GM10248 (cell line): ENCODE data around the gene KLHL21.

Source experiments
- CTCF ChIA-PET: fragments of 300-600 bp; sonication (Branson Sonifier 250); formaldehyde crosslinking; extraction: SDS; loops from one replicate; lab custom pipeline; 2021; ENCODE audit warnings: antibody characterized with exemption; lab: Yijun Ruan, JAX
- POLR2A ChIA-PET: fragments of 350-650 bp; sonication (Branson Sonifier 250); formaldehyde crosslinking; extraction: SDS; loops from one replicate; lab custom pipeline; 2020; ENCODE audit warnings: antibody characterized with exemption; lab: Yijun Ruan, JAX
- DNase-seq: peaks from one replicate; pipeline ENCODE4 v3.0.0; 2012; ENCODE audit errors: extremely low spot score
- TF ChIP-seq, protein P1 (sequence below): IDR thresholded peaks from 2 replicates; pipeline ENCODE4 v1.5.1; 2012; ENCODE audit warnings: mild to moderate bottlenecking, low read depth; ENCODE audit errors: extremely low read depth, missing control alignments, control extremely low read depth

KLHL21 gene

GRCh38 chr1:6624710-6625583 is 22.3 kb upstream of the KLHL21 start, which contains the start of gene THAP3:
TSS of gene THAP3 (plus strand) at chr1:6624868. CDS start at chr1:6625219, 351 bp downstream.
- POLR2A ChIA-PET, result no interaction called here
- TF ChIP-seq, protein P1, sequence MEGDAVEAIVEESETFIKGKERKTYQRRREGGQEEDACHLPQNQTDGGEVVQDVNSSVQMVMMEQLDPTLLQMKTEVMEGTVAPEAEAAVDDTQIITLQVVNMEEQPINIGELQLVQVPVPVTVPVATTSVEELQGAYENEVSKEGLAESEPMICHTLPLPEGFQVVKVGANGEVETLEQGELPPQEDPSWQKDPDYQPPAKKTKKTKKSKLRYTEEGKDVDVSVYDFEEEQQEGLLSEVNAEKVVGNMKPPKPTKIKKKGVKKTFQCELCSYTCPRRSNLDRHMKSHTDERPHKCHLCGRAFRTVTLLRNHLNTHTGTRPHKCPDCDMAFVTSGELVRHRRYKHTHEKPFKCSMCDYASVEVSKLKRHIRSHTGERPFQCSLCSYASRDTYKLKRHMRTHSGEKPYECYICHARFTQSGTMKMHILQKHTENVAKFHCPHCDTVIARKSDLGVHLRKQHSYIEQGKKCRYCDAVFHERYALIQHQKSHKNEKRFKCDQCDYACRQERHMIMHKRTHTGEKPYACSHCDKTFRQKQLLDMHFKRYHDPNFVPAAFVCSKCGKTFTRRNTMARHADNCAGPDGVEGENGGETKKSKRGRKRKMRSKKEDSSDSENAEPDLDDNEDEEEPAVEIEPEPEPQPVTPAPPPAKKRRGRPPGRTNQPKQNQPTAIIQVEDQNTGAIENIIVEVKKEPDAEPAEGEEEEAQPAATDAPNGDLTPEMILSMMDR, result peak; percentile 29
- DNase-seq, result peak; percentile 94
- CTCF ChIA-PET, result interaction anchor here (1.0 to 2.7 kb wide), 5 partner anchors 9 to 129 kb away, joined by 3 to 10 read pairs (median 4); no protein-coding TSS in a partner anchor

DNA sequence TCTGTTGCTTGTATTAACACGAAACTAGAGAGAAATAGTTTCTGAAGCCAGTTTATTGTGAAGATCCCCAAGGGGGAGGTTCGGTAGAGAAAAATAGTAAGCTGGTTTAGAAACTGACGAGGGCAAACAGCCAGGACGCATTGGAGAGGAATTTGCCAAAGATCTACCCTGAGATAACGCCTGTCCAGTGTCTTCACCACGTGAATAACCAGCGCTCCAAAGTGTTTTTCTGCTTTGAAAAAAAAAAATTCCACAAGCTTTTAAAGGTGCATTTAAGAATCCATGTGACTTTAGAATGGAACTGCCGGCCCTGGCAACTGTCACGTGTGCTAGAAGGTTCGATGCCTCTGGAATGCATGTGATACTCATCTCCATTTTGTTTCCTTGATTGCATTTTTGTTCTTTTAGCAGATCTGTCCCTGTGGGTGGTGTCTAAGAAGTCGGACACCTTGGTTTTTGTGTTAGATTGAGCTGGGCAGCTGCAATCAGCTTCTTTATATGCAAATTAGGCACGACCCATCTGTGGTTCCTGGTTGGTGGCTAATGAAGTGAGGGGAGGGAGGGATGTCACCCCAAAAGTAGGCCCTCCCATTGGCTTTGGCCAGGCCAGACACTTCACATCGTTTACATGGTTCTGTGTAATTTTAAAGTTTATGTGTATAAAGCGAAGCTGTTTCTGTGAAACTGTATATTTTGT is 20.7 kb upstream of the KLHL21 start:
- POLR2A ChIA-PET, result no interaction called here
- DNase-seq, result no peak
- CTCF ChIA-PET, result interaction anchor here (0.6 to 2.7 kb wide), 8 partner anchors 8 to 128 kb away, joined by 3 to 10 read pairs (median 4); partner anchors contain the start of genes KLHL21, NOL9 and TAS1R1
- TF ChIP-seq, protein P1, result no peak

DNA sequence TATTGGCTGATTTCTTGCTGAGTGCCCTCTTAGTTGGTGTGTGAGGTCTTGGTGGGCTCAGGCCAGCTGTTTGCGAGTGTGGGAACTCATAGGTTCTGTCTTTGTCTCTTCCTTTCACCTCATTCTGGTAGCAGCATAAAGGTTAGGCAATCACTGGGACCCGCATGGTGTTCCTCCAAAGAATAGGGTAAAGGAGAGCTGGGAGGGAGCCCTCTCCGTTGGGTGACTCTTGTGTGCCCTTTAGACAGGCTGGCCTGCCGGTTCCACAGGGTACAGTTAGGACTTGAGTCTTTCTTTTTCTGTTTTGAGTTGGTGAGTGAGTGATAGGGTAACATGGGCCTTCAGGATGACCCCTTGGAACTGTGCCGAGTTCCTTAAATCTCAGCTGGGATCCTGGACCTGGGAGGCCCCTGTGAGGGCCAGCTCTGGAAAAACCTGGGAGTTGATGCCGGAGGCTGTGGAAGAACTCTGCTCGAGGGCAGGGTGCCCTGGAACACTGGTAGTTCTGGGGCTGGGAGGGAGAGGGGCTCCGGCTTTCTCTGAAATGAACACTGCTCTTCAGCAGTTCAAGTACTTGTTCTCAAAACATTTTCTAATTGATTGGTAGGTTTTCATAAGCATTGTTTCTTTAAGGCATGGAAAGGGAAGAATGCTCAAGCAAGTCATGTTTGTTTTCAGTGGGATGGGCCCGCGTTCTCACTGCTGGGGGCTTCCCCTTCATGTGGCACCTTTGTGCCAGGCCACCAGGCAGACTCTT is 19.9 kb upstream of the KLHL21 start:
- POLR2A ChIA-PET, result no interaction called here

DNA sequence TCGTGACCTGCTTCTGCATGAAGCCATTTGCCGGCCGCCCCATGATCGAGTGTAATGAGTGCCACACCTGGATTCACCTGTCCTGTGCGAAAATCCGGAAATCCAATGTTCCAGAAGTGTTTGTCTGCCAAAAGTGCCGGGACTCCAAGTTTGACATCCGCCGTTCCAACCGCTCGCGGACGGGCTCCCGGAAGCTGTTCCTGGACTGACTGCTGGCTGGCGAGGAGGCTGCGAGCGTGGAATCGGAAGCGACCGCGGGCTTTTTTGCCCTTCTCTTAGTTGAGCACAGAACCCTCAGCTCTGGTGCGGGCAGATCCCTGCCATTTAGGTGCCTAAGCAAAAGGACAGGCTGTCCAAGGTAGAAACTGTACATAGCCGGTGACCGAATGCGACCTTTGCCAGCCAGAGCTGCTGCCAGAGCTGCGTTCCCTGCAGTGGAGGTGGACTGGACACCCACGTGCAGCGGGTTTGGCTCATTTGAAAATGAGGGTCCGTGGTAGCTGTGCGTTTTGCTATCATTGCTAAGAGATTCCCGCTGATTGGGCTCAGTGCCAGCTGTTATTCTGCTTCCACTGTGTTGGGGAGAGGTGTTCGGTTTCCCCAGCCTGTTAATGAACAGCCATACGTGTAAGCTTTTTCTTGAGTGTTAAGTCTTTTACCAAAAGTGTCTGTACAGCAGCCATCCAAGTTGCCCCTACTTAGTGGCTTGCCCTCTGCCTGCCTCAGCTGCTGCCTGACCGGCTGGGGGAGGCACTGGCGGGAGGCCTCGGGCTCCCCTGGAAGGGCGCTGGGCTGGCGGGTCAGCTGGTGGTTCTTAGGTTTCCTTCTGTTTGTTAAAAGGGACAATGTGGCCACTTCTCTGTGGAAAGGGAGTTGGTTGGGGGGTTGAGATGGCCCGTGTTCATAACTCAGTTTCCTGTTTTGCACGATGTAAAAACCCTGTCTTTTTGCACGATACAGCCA is 19.0 kb upstream of the KLHL21 start:
- no peak for DNase-seq
- ChIA-PET POLR2A (no interaction called here), CTCF (interaction anchor here (1.8 kb wide), 1 partner anchor 14 kb away, joined by 3 read pairs; no protein-coding TSS in a partner anchor)
- TF ChIP-seq, protein P1, result no peak

More for the DNA sequence above, 19.9 kb upstream of the KLHL21 start:
- CTCF ChIA-PET, result interaction anchor here (0.6 to 2.7 kb wide), 5 partner anchors 10 to 68 kb away, joined by 3 to 10 read pairs (median 4); partner anchors contain the start of genes KLHL21 and TAS1R1
- no peak for DNase-seq
- TF ChIP-seq, protein P1, result no peak

DNA sequence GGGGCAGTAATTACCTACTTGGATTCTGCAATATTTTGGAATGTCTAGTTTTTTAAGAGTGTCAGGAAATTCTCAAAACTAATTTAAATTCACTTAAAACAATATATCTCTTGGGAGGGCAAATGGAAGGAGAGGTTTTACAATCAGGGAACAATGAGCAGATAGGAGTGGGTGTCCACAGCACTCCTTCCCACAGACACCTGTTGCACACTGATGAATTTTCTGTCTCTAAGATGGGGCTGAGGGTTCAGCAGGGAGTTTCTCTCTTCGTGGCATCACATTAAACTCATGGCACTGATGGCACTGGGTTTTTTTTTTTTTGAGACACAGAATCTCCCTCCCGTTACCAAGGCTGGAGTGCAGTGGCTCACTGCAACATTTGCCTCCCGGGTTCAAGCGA is 16.4 kb upstream of the KLHL21 start:
- ChIA-PET POLR2A (no interaction called here), CTCF (interaction anchor here (1.0 kb wide), 1 partner anchor 15 kb away, joined by 3 read pairs; no protein-coding TSS in a partner anchor)
- no peak for DNase-seq
- TF ChIP-seq, protein P1, result no peak
